Activated naive CD8-positive, alpha-beta T cell treated with anti-CD3 and anti-CD28 coated beads for 36 hours (primary cell): ENCODE results near the gene SNRNP40. TPM values are rescaled to one million over a fixed set of nuclear protein-coding genes. Genes with fewer than 3 reads are reported as not detected.

Source experiments
- DNase-seq: peaks from one replicate; pipeline ENCODE4 v3.0.0; 2021
- H3K27ac Mint-ChIP-seq: one replicate; pipeline ENCODE4 v1.8.0; 2022; ENCODE audit warnings: mild to moderate bottlenecking, moderate library complexity, mixed read lengths
- H3K27me3 Mint-ChIP-seq: one replicate; pipeline ENCODE4 v1.8.0; 2022; ENCODE audit warnings: mild to moderate bottlenecking, mixed read lengths
- H3K36me3 Mint-ChIP-seq: one replicate; pipeline ENCODE4 v1.8.0; 2021; ENCODE audit warnings: mild to moderate bottlenecking, mixed read lengths
- H3K4me1 Mint-ChIP-seq: one replicate; pipeline ENCODE4 v1.8.0; 2021; ENCODE audit warnings: mixed read lengths
- H3K4me3 Mint-ChIP-seq: one replicate; pipeline ENCODE4 v1.8.0; 2022; ENCODE audit warnings: mild to moderate bottlenecking, moderate library complexity, mixed read lengths
- H3K9me3 Mint-ChIP-seq: one replicate; pipeline ENCODE4 v1.8.0; 2022; ENCODE audit warnings: mixed read lengths
- total RNA-seq, 2 experiments: library from RNA; stranded (reverse); gene quantifications; one replicate each; pipeline ENCODE4 v1.2.3, GENCODE V29; 2021

Gene SNRNP40
- total RNA-seq = 100 to 1,000 TPM; 114 to 121 TPM

DNA sequence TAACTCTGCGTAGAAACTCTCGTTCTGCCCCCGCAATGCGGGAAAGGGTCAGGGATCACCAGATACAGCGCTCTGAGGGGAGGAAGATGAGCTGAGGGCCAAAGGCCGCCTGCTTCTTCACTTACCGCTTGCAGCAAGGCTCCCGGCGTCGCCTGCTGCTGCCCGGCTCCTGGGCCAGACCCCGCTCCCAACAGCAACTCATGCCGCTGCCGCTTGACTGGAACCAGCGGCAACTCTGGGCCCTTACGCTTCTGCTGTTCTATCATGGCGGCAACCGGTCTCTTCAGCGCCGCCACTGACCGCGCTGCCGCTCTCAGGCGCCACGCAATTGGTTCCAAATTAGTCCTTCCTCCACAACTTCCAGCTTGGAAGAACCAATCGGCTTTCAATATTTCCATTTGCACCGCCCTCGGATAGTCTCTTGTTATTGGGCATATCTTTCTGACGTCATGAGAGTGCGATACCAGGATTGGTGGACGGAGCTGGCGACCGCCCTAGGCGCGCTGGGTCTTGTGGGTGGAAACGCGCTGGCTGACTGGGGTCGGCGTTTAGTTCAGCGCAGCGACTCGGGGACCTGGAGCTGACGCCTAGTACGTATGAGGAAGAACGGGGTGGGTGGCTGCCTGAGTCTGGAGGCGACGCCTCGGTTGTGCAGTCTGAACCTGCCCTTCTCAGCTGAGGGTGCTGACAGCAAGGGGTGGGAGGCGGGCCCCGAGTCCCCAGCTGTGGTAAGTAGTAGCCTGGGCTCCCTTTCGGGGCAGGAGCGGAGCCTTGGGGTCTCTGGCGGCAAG is at the start of gene SNRNP40, which contains the start of gene ZCCHC17:
Gene SNRNP40 (minus strand): TSS at position 303 of the 791 bp plus-strand sequence. CDS start 37 bp downstream, at position 266.
Gene ZCCHC17 (plus strand): TSS at position 547 of the 791 bp plus-strand sequence. CDS start 13,067 bp downstream, outside the sequence.
- no peaks in the 10 kb centered on the region for H3K9me3 Mint-ChIP-seq
- no peak within 1 kb of the TSS for H3K4me3 Mint-ChIP-seq
- H3K27ac Mint-ChIP-seq = no peak within 1 kb of the TSS
- peaks cover 23% of the 10 kb centered on the region for H3K36me3 Mint-ChIP-seq
- peak; percentile 95 for DNase-seq
- H3K4me1 Mint-ChIP-seq = peaks cover 38% of the 10 kb centered on the region
- H3K27me3 Mint-ChIP-seq = no peaks in the 10 kb centered on the region

DNA sequence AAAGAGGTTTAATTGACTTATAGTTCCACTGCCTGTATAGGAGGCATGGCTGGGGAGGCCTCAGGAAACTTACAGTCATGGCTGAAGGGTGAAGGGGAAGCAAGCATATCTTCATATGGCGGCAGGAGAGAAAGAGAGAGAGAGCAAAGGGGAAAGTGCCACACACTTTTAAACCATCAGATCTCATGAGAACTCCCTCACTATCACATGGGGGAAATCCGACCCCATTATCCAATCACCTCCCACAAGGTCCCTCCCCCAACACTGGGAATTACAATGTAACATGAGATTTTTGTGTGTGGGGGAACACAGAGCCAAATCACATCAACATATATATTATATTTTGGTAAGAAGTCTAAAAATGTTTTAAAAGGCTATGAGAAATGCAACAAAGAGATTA is 49.0 kb upstream of the SNRNP40 start:
- DNase-seq = no peak
- no peaks in the 10 kb centered on the region for H3K27me3 Mint-ChIP-seq
- H3K4me3 Mint-ChIP-seq = no peak overlapping the region
- H3K36me3 Mint-ChIP-seq = no peaks in the 10 kb centered on the region
- H3K27ac Mint-ChIP-seq = no peak overlapping the region
- no peaks in the 10 kb centered on the region for H3K4me1 Mint-ChIP-seq
- H3K9me3 Mint-ChIP-seq = no peaks in the 10 kb centered on the region

DNA sequence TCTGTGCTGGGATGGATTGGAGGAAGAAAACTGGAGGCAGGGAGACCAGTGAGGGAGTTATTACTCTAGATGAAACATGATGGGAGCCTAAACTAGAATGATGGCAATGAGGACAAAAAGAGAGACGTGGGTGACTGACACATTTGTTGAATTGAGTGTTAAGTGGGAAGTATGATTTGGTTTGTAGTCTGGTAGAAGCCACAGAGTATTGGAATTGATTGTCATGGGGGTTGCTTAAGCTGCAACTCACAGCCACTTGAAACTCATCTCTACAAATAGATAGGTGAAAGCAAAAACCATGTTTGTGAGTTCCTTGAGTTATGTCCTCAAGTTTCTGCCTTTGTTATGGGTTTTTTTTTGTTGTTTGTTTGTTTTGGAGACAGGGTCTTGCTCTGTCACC is 47.9 kb upstream of the SNRNP40 start:
- no peak overlapping the region for H3K4me3 Mint-ChIP-seq
- no peak for DNase-seq
- H3K27ac Mint-ChIP-seq = no peak overlapping the region
- peaks cover 6% of the 10 kb centered on the region for H3K36me3 Mint-ChIP-seq
- no peaks in the 10 kb centered on the region for H3K27me3 Mint-ChIP-seq
- H3K9me3 Mint-ChIP-seq = no peaks in the 10 kb centered on the region
- H3K4me1 Mint-ChIP-seq = no peaks in the 10 kb centered on the region

- Mint-ChIP-seq H3K4me1 (peaks cover 2% of the 10 kb centered on the region), H3K36me3 (peaks cover 6% of the 10 kb centered on the region), H3K27me3 (no peaks in the 10 kb centered on the region), H3K27ac (no peak overlapping the region), H3K9me3 (no peaks in the 10 kb centered on the region), H3K4me3 (no peak overlapping the region)
- DNase-seq = no peak
Measured at GRCh38 chr1:31336687-31337467, 40.3 kb upstream of the SNRNP40 start.

- Mint-ChIP-seq H3K27me3 (no peaks in the 10 kb centered on the region), H3K27ac (no peak overlapping the region), H3K9me3 (no peaks in the 10 kb centered on the region), H3K36me3 (peaks cover 7% of the 10 kb centered on the region), H3K4me1 (peaks cover 2% of the 10 kb centered on the region), H3K4me3 (no peak overlapping the region)
- DNase-seq = no peak
Measured at GRCh38 chr1:31335007-31335406, 38.4 kb upstream of the SNRNP40 start.

GRCh38 chr1:31327381-31327780 is 30.8 kb upstream of the SNRNP40 start:
- no peak overlapping the region for H3K4me3 Mint-ChIP-seq
- no peak overlapping the region for H3K27ac Mint-ChIP-seq
- no peaks in the 10 kb centered on the region for H3K27me3 Mint-ChIP-seq

GRCh38 chr1:31326461-31326860 is 29.9 kb upstream of the SNRNP40 start:
- no peak for DNase-seq
- no peaks in the 10 kb centered on the region for H3K9me3 Mint-ChIP-seq
- H3K27ac Mint-ChIP-seq = no peak overlapping the region
- H3K4me3 Mint-ChIP-seq = no peak overlapping the region
- peaks cover 4% of the 10 kb centered on the region for H3K4me1 Mint-ChIP-seq
- peaks cover 3% of the 10 kb centered on the region for H3K36me3 Mint-ChIP-seq
- H3K27me3 Mint-ChIP-seq = no peaks in the 10 kb centered on the region

More at GRCh38 chr1:31327381-31327780, 30.8 kb upstream of the SNRNP40 start:
- no peak for DNase-seq
- Mint-ChIP-seq H3K4me1 (peaks cover 4% of the 10 kb centered on the region), H3K36me3 (peaks cover 5% of the 10 kb centered on the region), H3K9me3 (no peaks in the 10 kb centered on the region)

DNA sequence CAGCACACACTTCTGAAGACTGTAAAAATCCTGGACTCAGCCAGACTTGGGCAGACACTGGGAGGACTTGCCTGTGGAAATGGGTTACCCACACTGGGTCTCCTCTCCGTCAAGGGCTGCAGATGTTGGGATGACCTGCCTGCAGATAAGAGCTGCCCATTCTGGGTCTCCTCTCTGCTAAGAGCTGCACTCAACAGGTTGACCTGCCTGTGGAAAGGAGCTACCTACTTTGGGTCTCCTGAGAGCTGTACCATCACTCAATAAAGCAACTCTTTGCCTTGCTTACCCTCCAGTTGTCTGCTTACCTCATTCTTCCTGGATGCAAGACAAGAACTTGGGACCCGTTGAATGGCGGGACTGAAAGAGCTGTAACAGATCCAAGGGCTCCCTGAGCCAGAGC is 28.4 kb upstream of the SNRNP40 start:
- Mint-ChIP-seq H3K9me3 (no peaks in the 10 kb centered on the region), H3K36me3 (peaks cover 3% of the 10 kb centered on the region), H3K4me1 (peaks cover 4% of the 10 kb centered on the region), H3K27ac (no peak overlapping the region), H3K27me3 (no peaks in the 10 kb centered on the region), H3K4me3 (no peak overlapping the region)
- no peak for DNase-seq

DNA sequence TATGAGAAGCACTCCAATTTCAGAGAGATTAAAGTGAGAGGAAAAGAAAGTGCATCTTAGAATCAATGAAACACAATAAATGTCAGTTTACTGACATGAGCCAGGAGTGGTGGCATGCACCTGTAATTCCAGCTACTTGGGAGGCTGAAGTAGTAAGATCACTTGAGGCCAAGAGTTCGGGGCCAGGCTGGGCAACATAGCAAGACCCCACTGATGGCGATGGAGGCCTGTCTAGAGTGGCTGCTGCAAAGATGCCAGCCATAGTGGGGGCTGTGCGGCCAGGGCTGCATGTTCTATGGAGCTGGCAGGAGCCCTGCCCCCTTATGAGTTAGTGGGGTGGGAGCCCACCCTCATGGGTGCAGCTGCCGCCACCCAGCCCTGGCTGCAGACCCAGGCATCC is 27.5 kb upstream of the SNRNP40 start:
- DNase-seq = no peak
- Mint-ChIP-seq H3K27ac (no peak overlapping the region), H3K9me3 (no peaks in the 10 kb centered on the region), H3K27me3 (no peaks in the 10 kb centered on the region), H3K4me1 (peaks cover 4% of the 10 kb centered on the region), H3K36me3 (peaks cover 3% of the 10 kb centered on the region), H3K4me3 (no peak overlapping the region)

GRCh38 chr1:31318146-31318545 is 21.6 kb upstream of the SNRNP40 start:
- DNase-seq = no peak
- H3K36me3 Mint-ChIP-seq = peaks cover 4% of the 10 kb centered on the region
- H3K27me3 Mint-ChIP-seq = no peaks in the 10 kb centered on the region
- H3K9me3 Mint-ChIP-seq = no peaks in the 10 kb centered on the region
- H3K27ac Mint-ChIP-seq = no peak overlapping the region
- no peaks in the 10 kb centered on the region for H3K4me1 Mint-ChIP-seq
- no peak overlapping the region for H3K4me3 Mint-ChIP-seq

GRCh38 chr1:31315902-31316301 is 19.3 kb upstream of the SNRNP40 start:
- no peak overlapping the region for H3K27ac Mint-ChIP-seq
- no peaks in the 10 kb centered on the region for H3K9me3 Mint-ChIP-seq
- H3K36me3 Mint-ChIP-seq = peaks cover 15% of the 10 kb centered on the region
- no peaks in the 10 kb centered on the region for H3K4me1 Mint-ChIP-seq
- DNase-seq = no peak
- no peaks in the 10 kb centered on the region for H3K27me3 Mint-ChIP-seq
- H3K4me3 Mint-ChIP-seq = no peak overlapping the region

GRCh38 chr1:31310198-31310597 is 13.6 kb upstream of the SNRNP40 start:
- Mint-ChIP-seq H3K4me3 (no peak overlapping the region), H3K36me3 (peaks cover 26% of the 10 kb centered on the region), H3K27ac (no peak overlapping the region), H3K9me3 (no peaks in the 10 kb centered on the region), H3K4me1 (peaks cover 11% of the 10 kb centered on the region), H3K27me3 (no peaks in the 10 kb centered on the region)
- no peak for DNase-seq

DNA sequence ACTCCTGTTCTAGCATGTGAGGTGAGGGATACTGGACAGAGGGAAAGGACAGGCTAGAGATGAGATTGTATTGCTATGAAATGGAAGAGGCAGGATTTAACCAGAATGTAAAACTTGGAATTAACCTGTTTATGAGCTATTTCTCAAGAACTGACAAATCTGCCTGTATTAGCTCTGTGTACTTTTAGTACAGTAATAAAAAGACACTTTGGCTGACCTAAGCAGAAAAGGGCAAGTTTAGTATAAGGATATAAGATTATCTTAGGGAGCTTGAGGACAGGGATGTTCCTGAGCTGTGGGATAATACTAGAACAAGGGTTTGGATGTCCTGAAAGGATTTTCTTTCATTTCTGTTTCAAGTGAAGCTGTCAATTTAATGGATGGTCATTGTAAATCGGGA is 11.4 kb upstream of the SNRNP40 start:
- H3K27me3 Mint-ChIP-seq = no peaks in the 10 kb centered on the region
- DNase-seq = no peak
- H3K4me3 Mint-ChIP-seq = no peak overlapping the region
- H3K27ac Mint-ChIP-seq = no peak overlapping the region
- H3K4me1 Mint-ChIP-seq = peaks cover 17% of the 10 kb centered on the region
- no peaks in the 10 kb centered on the region for H3K9me3 Mint-ChIP-seq
- peaks cover 25% of the 10 kb centered on the region for H3K36me3 Mint-ChIP-seq

DNA sequence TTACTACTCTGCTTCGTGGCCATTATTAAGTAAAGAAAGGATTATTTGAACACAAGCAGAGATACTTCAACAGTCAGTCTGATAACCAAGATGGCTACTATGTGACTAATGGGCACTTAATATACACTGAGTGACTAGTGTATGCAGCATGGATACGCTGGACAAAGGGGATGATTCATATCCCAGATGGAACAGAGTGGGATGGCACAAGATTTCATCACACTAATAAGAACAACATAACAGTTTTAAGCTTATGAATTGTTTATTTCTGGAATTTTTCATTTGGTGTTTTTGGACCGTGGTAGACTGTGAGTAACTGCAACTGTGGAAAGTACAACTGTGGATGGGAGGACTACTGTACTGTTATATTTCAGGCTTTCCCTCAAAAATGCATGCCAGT is 9.7 kb upstream of the SNRNP40 start:
- no peak for DNase-seq
- Mint-ChIP-seq H3K9me3 (no peaks in the 10 kb centered on the region), H3K4me3 (no peak overlapping the region), H3K27ac (no peak overlapping the region), H3K4me1 (peaks cover 17% of the 10 kb centered on the region), H3K27me3 (no peaks in the 10 kb centered on the region), H3K36me3 (peaks cover 18% of the 10 kb centered on the region)

DNA sequence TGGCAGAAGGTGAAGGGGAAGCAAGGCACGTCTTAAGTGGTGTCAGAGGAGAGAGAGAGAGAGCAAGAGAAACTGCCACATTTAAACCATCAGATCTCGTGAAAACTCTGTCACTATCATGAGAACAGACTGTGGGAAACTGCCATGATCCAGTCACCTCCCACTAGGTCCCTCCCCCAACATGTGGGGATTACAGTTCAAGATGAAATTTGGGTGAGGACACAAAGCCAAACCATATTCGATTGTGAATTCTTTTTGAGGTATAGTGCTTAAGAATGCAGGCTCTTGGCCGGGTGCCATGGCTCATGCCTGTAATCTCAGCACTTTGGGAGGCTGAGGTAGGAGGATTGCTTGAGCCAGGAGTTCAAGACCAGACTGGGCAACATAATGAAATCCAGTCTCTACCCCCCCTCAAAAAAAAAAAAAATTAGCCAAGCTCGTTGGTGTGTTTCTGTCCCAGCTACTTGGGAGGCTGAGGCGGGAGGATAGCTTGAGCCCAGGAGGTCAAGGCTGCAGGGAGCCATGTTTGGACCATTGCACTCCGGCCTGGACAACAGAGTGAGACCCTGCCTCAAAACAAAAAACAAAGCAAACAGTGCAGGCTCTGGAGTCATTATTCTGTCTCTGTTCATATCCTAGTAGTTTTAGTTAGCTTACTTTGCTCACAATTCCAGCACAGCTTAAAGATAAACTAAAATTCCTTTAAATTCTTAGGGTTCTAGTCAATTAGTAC is 6.3 kb upstream of the SNRNP40 start:
- Mint-ChIP-seq H3K4me3 (no peak overlapping the region), H3K4me1 (peaks cover 29% of the 10 kb centered on the region), H3K27ac (no peak overlapping the region), H3K27me3 (no peaks in the 10 kb centered on the region), H3K9me3 (no peaks in the 10 kb centered on the region), H3K36me3 (peaks cover 18% of the 10 kb centered on the region)
- no peak for DNase-seq
